K562 (cell line): ENCODE data around the gene VIM. TPM values are rescaled to one million over a fixed set of nuclear protein-coding genes. Genes with fewer than 3 reads are reported as not detected.
"Not testable (repeated sequence)": the region's sequence is repeated elsewhere in the genome, so short reads cannot be mapped to it uniquely, and the experiment has no call there.

Experiments used
- ATAC-seq: fragments of 200-7000 bp; cut with Tn5 transposase; 3 replicates; pipeline ENCODE4 v1.9.1; 2020; ENCODE audit warnings: moderate library complexity
- BruUV-seq: library from RNA; stranded (reverse); fragments of 400-500 nt; replicated peaks from 2 replicates; lab custom pipeline; 2021; lab: Mats Ljungman, UMichigan
- CTCF ChIA-PET: fragments of 300-600 bp; formaldehyde crosslinking; extraction: SDS; loops from one replicate; lab custom pipeline; 2021; ENCODE audit warnings: low intra/inter-chr PET ratio; lab: Yijun Ruan, JAX
- POLR2A ChIA-PET: fragments of 300-600, 350-650 bp; sonication (Branson Sonifier 250); formaldehyde crosslinking; extraction: SDS; loops from one replicate; lab custom pipeline; 2021; ENCODE audit warnings: antibody characterized with exemption, inconsistent platforms; lab: Yijun Ruan, JAX
- DNase-seq, 4 experiments: peaks; one replicate each; pipeline versions ENCODE4 v3.0.0 to v3.0.0-alpha.2; 2011 to 2018; ENCODE audit warnings: low spot score in 3 of 4, mixed read lengths in 3 of 4; ENCODE audit errors: extremely low read depth in 1 of 4
- FAIRE-seq: peaks from 2 replicates; lab custom pipeline; 2011; peaks lifted over from hg19 to GRCh38; lab: Jason Lieb, UNC
- H2AFZ ChIP-seq: 2 replicates; pipeline ENCODE4 v1.6.0; 2011; ENCODE audit warnings: low read depth, low read length, control low read depth, inconsistent platforms
- H3K27ac ChIP-seq: fragments of 200-600 bp; 3 replicates; pipeline ENCODE4 v1.8.0; 2011; ENCODE audit warnings: low read depth, mild to moderate bottlenecking, control low read depth, inconsistent platforms, low read length, moderate library complexity, mixed read lengths; ENCODE audit errors: extremely low read depth
- H3K27me3 ChIP-seq, 2 experiments: fragments of 300-600 bp in 1 of 2; 2 replicates in 1 of 2; 3 replicates in 1 of 2; pipeline versions ENCODE4 v1.6.0 to v1.8.0; 2011; ENCODE audit warnings: inconsistent platforms in 2 of 2, low read length in 2 of 2, mild to moderate bottlenecking in 1 of 2, mixed read lengths in 1 of 2, moderate library complexity in 1 of 2; ENCODE audit not compliant: control insufficient read depth in 2 of 2, insufficient read depth in 2 of 2
- H3K36me3 ChIP-seq: fragments of 300-600 bp; 3 replicates; pipeline ENCODE4 v1.8.0; 2011; ENCODE audit warnings: mild to moderate bottlenecking, low read length, inconsistent platforms; ENCODE audit not compliant: control insufficient read depth, insufficient read depth
- H3K4me1 ChIP-seq, 2 experiments: fragments of 200-600 bp in 1 of 2; replicated peaks in 1 of 2; 2 replicates in 1 of 2; 3 replicates in 1 of 2; pipeline versions ENCODE4 v1.5.1 to v1.8.0; 2011; ENCODE audit warnings: inconsistent platforms in 2 of 2, low read length in 2 of 2, mild to moderate bottlenecking in 1 of 2, mixed read lengths in 1 of 2, moderate library complexity in 1 of 2; ENCODE audit not compliant: control insufficient read depth in 2 of 2, insufficient read depth in 2 of 2
- H3K4me2 ChIP-seq: 2 replicates; pipeline ENCODE4 v1.6.1; 2011; ENCODE audit warnings: low read length, control low read depth, inconsistent platforms, mixed read lengths; ENCODE audit not compliant: insufficient read depth
- H3K4me3 ChIP-seq: fragments of 200-600 bp; sonication (generic), shearing (Covaris generic); 2 replicates; pipeline ENCODE4 v1.5.1; 2016; ENCODE audit warnings: control low read depth, inconsistent platforms
- H3K79me2 ChIP-seq: fragments of 200-600 bp; 3 replicates; pipeline ENCODE4 v1.8.0; 2011; ENCODE audit warnings: low read length, inconsistent platforms; ENCODE audit not compliant: control insufficient read depth, insufficient read depth
- H3K9ac ChIP-seq, 2 experiments: 2 replicates each; pipeline versions ENCODE4 v1.6.0 to v1.6.1; 2011; ENCODE audit warnings: low read depth in 2 of 2, low read length in 2 of 2, control low read depth in 1 of 2, inconsistent platforms in 1 of 2, mild to moderate bottlenecking in 1 of 2, mixed read lengths in 1 of 2; ENCODE audit not compliant: insufficient read depth in 1 of 2
- H3K9me1 ChIP-seq: one replicate; pipeline ENCODE4 v1.6.0; 2011; ENCODE audit warnings: inconsistent platforms, mild to moderate bottlenecking, low read length, moderate library complexity; ENCODE audit not compliant: control insufficient read depth, insufficient read depth
- H3K9me3 ChIP-seq: replicated peaks from 2 replicates; pipeline ENCODE4 v1.5.1; 2011; ENCODE audit warnings: low read depth, low read length, inconsistent platforms; ENCODE audit not compliant: control insufficient read depth, insufficient read depth
- H4K20me1 ChIP-seq: replicated peaks from 2 replicates; pipeline ENCODE4 v1.6.1; 2011; ENCODE audit warnings: low read length, inconsistent platforms, mixed read lengths; ENCODE audit not compliant: control insufficient read depth, insufficient read depth
- CBFA2T2 ChIP-seq: fragments of 450-650 bp; conservative IDR thresholded peaks from 2 replicates; pipeline ENCODE4 v1.6.1; 2017; ENCODE audit warnings: mild to moderate bottlenecking
- CBFA2T3 ChIP-seq: fragments of 450-650 bp; IDR thresholded peaks from 2 replicates; pipeline ENCODE4 v1.6.1; 2017
- CBX1 ChIP-seq: sonication (generic); IDR thresholded peaks from 2 replicates; pipeline ENCODE4 v1.6.1; 2016; ENCODE audit warnings: antibody characterized with exemption, low read depth, mild to moderate bottlenecking
- NCOR1 ChIP-seq: fragments of 450-650 bp; IDR thresholded peaks from 2 replicates; pipeline ENCODE4 v1.6.1; 2016; ENCODE audit warnings: mild to moderate bottlenecking, moderate library complexity
- TCF3 ChIP-seq: sonication (generic); formaldehyde crosslinking; IDR thresholded peaks from 2 replicates; pipeline ENCODE4 v1.4.0; 2020; ENCODE audit warnings: mild to moderate bottlenecking, missing genetic modification reagents
- TRIM24 ChIP-seq, 2 experiments: fragments of 450-650 bp; IDR thresholded peaks; 2 replicates each; pipeline ENCODE4 v1.6.1; 2016
- ZNF431 ChIP-seq: sonication (generic); formaldehyde crosslinking; IDR thresholded peaks from 2 replicates; pipeline ENCODE4 v1.8.0; 2022; ENCODE audit warnings: mild to moderate bottlenecking, missing genetic modification reagents
- WGBS: fragments of 100-300 bp; shearing (Covaris generic); methylation state at CpG from one replicate; pipeline ENCODE4 v1.1.6; 2016; ENCODE audit warnings: low coverage, mixed read lengths; ENCODE audit not compliant: insufficient coverage; ENCODE audit errors: missing lambda C conversion rate; 5-methylcytosine and 5-hydroxymethylcytosine counted together
- in situ Hi-C: fragments of 300-500 bp; cut with MboI; formaldehyde crosslinking; loops from 4 replicates; pipeline ENCODE4 v1.15.0; 2018; ENCODE audit warnings: inconsistent platforms, mixed read lengths
- intact Hi-C: fragments of 100-400 bp; cut with micrococcal nuclease; formaldehyde crosslinking; loops from 2 replicates; pipeline ENCODE4 v1.14.2; 2022
- polyA plus RNA-seq, 8 experiments: library from polyadenylated mRNA; depleted of rRNA in 4 of 8; stranded (reverse) in 5 of 8; unstranded in 3 of 8; fragments of >200 nt; fragmentation: Nextera tagmentation in 2 of 8; fragmentation: Illumina TruSeq in 1 of 8; extraction: Ambion mirVana in 2 of 8; extraction: Trizol in 1 of 8; gene quantifications; 2 replicates each; pipeline versions ENCODE4 v1.2.1 to v1.2.3, GENCODE V29; 2011 to 2014; ENCODE audit warnings: inconsistent platforms in 1 of 8, missing spikeins in 1 of 8
- total RNA-seq, 7 experiments: library from RNA; depleted of rRNA in 6 of 7; stranded (reverse); fragments of >200 nt in 6 of 7; fragmentation: Illumina TruSeq in 2 of 7; extraction: Trizol in 2 of 7; gene quantifications; 2 replicates each; pipeline versions ENCODE4 v1.2.1 to v1.2.3, GENCODE V29; 2011 to 2021; ENCODE audit warnings: low replicate concordance in 1 of 7

Gene VIM
- total and polyA plus RNA-seq, 9 of the 15 experiments (the other 6 are each of a cell fraction or from before 2014, with no cell fraction given): 86.0 to 621 (median 383) TPM

- intact Hi-C loops: loop anchor here (5.0 kb wide), 2 partner anchors 52 to 427 kb away; partner anchors contain the start of gene TRDMT1
- H3K79me2 ChIP-seq, FAIRE-seq, H3K9ac ChIP-seq, H3K27ac ChIP-seq, BruUV-seq, H4K20me1 ChIP-seq, H3K9me3 ChIP-seq, H3K36me3 ChIP-seq, ATAC-seq, CTCF ChIA-PET, H3K4me1 ChIP-seq, H2AFZ ChIP-seq, DNase-seq, H3K9me1 ChIP-seq, H3K27me3 ChIP-seq, H3K4me2 ChIP-seq, H3K4me3 ChIP-seq: not testable (repeated sequence)
- TF ChIP-seq CBFA2T3 (peak; percentile 56), TRIM24 (IDR thresholded peaks at IDR 0.05) (peak in 1 of 2 experiments; percentile 37; a peak in 1 of 4 replicates), ZNF431 (peak; percentile 98), CBFA2T2 (peak; percentile 27; the same call in 1 of the 2 replicates), TCF3 (peak; percentile 18; the same call in 1 of the 2 replicates), CBX1 (0 out of 2 replicates have a peak, but pooled peaks have one; percentile 24), NCOR1 (peak; percentile 23; the same call in 1 of the 2 replicates)
- POLR2A ChIA-PET: interaction anchor here (0.7 to 0.9 kb wide), 3 partner anchors 40 to 363 kb away, joined by 3 read pairs; partner anchors contain the start of gene TRDMT1
- in situ Hi-C loops: loop anchor here (5.0 to 10.0 kb wide), 2 partner anchors 407 to 1370 kb away; no protein-coding TSS in a partner anchor
- 0% methylated on average over 2 of the region's 2 CpGs for WGBS
Measured at GRCh38 chr10:17254543-17255050, 26.6 kb downstream of the VIM start.
